SIG-M5 treated with dmso at 0.1 percent for 504 hours (cell line): ENCODE results near the gene ABLIM2.
A peak's percentile ranks its signal among the peaks of the same experiment; 100 is the strongest.

ENCODE experiments used
- DNase-seq: peaks from one replicate; lab custom pipeline; 2025; ENCODE audit not compliant: unreplicated experiment; lab: John Stamatoyannopoulos, UW

Gene ABLIM2

DNA sequence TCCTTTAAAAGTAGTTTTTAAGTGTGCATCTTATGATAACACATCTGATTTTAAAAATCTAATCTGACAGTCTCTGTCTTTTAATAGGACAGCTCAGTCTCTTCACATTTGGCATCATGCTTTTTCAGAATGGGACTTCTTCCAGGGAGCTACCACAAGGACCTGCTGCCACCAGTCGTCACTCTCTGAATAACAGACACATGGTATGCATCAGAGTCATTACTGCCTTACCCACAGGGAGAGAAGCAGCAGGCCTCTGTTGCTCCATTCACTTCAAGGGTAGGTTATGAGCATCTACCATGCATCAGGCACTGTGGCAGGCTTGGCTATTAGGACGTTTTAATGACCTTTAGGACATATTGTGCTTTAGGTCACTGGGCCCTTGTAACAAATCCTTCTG is 169.0 kb downstream of the ABLIM2 start:
- DNase-seq = no peak

DNA sequence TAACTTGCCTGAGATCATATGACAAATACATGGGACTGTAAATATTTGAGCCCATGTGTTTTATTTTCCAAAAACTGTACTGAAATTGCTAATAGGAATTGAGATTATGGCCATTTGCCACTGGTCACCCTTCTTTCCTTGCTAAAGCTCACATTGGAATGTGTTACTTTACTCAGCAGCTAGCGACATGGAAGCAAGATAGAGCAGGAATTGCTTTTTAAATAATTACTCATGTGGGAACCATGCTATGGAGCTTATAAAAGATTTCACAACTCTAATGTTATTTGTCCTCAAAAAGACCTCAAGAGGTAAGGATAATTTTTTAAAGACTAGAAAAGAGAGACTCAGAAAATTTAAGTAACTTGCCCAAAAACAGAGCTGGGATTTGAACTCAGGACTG is 170.2 kb downstream of the ABLIM2 start:
- DNase-seq = no peak

DNA sequence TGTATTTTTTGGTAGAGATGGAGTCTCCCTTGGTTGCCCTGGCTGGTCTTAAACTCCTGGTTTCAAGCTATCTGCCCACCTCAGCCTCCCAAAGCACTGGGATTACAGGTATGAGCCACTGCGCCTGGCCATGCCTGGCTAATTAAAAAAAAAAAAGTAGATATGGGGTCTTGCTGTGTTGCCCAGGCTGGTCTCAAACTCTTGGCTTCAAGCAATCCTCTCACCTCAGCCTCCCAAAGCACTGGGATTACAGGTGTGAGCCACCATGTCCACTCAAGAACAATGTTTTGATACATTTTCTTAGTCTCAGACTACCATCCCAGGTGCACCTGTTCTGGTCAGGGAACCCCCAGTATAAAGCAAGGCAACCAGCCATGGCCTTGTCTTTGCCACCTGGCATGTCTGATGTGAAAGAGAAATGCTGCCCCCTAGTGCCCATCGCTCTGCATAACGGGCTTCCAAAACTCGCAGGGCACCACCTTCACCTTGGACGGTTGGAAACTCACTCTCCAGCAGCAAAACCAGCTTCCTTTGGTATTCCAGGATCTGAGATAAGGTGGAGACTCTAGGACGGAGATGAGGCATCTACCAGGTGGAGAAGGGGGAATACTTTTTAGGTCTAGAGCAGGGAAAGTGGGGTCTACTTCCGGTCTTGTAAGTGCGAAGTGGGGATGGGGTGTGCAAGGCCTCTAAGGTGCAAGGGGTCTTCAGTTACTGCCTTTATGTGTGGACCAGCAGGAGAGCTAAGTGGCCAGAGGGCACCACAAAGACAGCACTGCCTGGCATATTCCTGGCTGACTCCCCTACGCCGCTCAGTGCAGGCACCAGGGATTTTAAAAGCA is 171.2 kb downstream of the ABLIM2 start:
- DNase-seq = peak; percentile 27

DNA sequence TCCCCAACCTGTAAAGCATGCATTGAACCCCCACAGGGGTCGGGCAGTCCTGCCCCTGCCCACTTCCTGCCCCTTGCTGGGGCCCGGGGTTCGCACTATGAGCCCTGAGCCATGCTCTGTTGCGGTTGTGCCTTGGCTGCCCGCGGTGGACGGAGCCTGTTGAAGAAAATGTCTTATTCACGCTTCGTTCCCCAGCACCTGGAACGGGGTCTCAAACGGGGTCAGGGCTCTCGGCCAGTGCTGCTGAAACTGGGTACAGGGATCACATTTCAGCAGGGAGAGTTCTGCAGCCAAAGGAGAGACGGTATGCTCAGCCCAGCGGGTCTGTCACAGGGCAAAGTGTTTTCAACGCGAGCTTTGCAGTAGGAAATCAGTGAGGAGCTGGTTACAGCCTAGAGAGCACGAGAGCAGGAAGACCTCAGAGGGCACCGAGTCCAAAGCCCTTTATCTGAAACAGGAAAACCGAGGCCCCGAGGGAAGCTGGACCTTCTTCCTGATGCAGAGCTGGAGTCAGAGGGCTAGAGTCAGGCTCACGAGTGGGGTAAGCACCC is 172.6 kb downstream of the ABLIM2 start:
- DNase-seq = no peak

DNA sequence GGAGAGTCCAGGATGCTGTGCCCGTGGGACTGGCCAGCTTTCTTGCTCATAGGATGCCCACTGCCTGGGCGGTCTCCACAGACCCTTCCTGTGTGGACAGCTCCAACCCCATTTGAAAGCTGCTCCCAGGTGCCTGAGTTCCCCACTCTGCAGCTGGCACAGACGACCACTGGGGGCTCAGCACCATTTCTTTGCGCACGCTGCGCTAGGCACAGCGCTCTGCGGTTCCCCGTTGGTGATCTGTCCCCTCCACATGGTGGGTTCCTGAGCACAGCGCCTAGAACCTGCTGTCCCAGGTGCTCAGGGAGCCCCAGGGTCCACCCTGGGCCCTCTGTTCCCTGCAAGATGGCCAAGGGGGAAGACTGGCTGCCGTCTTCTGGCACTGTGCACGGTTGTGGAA is 173.5 kb downstream of the ABLIM2 start:
- no peak for DNase-seq

DNA sequence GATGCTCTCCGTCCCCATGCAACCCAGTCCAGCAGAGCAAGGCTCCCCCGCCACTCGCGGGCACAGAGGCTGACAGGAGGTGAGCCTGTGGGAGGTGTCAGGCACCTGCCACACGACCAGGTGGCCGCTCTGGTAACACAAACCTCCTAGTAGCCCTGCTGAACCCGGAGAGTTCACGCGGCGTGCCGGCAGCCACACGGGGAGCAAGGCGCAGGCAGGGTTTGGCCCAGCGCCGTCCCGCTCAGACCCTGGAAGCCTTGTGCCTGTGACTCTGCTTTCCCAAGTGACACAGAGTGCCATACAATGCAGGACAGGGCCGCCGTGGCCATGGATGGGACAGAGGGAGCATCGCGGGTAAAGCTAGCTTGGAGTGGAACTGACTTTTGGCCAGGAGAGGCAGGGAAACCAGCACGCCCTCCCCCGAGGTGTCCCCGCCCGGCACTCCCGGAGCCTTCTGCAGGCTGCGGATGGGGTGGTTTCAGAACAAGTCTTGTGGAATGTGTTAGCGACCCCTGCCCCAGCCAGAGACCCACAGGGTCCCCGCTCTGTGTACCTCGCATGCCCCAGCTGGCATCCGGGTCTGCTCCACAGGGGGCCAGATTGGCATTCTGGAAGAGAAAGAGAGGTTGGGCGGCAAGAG is 174.2 kb downstream of the ABLIM2 start:
- DNase-seq = no peak

DNA sequence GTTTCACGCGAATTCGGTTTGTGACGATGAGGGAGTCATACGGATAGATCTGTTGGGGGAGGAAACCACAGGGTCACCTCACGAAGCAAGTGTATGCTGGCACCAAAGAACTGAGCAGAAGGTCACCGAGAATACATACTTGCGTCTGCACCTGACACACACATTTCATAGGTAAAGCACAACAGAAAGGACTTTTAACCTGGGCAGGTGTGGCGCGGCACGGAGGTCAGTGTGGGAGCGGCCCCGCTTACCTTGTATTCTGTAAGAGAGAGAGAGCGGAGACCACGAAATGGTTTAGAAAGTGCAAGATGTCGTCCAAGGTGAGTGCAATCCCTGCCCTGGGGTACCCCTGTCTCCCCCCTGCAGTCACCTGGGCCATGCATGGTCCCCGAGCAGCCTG is 175.3 kb downstream of the ABLIM2 start:
- no peak for DNase-seq

DNA sequence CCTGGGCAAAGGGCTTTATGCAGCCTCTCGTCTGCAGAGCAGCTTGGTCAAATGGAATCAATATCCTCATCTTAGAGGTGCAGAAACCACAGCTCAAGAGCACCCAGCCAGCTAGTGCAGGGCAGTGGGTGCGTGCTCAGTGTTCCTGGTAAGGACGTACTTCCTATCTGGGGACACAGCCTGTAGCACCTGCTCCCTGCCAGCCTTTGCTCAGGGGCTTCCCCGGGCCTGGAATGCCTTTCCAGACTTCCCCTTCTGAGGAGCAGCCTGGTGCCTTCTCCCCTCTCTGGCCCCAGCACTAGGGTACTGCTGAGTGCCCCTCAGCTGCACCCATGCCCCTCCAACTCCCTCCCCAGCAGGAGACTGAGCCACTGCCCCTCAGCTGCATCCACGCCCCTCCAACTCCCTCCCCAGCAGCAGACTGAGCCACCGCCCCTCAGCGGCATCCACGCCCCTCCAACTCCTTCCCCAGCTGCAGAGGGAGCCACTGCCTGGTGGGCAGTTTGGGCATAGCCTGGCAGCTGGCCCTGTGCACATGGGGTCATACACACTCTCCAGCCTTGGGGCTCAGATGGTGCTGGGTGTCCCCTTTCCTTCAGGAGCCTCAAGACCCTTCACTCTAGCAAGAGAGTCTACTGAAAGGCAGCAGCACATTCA is 176.7 kb downstream of the ABLIM2 start:
- DNase-seq = no peak

DNA sequence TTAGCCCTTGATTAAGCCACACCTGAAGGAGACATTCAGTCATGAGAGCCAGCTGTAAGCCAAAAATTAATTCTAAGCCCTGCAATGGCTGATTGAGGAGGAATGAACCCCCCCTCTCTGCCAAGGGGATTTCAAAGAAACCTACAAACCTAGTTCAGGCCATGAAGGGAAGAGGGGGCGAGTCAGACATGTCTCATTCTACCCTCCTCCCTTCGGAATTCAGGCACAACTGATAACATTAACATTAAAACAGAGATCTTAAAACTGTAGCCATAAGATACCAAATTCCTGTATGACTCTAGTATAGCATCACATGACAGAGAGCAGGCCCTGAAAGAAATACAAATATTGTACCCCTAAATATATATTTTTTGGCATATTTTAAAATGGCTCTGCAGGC is 178.6 kb downstream of the ABLIM2 start:
- no peak for DNase-seq

DNA sequence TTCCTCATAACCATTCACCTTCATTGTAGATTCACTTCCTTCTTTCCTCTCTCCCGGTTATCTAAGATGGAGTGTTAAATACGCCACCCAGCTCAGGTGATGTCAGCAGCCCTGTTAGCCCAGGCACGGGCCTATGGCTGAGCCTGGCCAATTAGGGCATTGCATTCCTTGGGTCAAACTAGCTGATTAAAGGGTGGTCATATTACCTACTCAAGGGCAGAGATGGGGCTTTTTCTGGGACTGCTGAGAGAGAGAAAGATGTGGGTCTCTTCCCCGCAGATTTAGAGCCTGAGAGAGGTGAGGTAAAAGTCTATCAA is 179.0 kb downstream of the ABLIM2 start:
- no peak for DNase-seq

DNA sequence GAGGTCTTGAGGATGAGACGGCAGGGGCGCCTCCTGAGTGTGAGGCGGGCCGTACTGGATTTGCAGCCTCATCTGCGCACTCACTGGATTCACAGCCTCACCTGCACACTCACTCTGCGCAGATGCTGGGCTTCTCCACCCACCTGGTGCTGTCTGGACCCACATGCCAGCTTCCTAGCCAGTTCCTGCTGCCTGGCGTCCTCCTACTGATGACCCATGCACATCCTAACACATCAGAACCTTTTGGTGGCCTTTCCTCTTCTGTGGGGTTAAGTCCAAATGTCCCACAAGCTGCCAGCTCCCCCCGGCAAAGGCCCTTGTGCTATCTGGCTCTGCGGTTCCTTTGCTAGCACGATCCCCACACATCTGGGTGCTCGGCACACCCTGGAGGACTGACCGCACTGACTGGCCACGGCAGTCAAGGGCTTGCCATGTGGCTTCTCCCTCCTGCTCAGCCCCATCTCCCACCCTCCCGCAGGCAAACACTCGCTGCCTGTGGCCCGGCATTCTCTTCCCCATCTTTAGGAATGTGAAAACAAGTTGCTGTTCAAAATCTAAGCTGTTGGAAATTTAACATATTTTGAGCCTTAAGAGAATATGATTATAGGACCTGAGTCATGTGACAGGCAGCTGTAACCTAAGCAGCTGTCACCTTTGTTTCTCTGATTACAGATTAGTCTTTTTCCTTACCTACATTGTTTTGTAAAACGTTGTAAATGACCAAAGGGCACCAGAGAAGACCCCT is 179.5 kb downstream of the ABLIM2 start:
- no peak for DNase-seq

DNA sequence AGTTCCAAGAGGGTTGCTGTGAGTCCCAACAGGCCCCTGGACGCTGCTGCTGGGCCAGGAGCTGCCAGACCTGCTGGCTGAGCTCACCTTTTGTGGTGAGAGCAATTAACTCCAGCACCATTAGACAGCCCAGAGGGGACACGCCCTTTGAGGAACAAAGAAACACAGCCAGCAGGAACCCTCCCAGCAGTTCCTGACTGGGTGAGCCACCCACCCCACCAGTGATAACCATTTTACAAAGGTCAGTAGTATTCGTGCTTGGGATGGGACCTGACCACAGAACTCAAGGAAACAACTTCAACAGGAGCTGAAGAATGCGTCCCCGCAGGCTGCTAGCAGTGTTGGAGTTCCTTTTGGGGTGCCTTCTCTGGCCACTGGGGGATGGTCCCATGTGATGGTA is 180.1 kb downstream of the ABLIM2 start:
- no peak for DNase-seq

DNA sequence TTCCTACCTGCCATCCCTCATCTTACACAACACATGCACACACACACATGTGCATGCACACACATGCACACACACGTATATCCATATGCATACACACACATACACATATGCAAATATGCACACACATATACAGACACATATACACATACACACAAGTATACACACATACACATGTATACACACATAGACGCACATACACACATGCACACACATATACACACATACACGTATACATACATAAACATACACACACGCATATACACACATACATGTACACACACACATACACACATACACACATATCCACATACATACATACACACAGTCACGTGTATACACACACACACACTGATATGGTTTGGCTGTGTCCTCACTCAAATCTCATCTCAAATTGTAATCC is 182.0 kb downstream of the ABLIM2 start:
- DNase-seq = no peak

DNA sequence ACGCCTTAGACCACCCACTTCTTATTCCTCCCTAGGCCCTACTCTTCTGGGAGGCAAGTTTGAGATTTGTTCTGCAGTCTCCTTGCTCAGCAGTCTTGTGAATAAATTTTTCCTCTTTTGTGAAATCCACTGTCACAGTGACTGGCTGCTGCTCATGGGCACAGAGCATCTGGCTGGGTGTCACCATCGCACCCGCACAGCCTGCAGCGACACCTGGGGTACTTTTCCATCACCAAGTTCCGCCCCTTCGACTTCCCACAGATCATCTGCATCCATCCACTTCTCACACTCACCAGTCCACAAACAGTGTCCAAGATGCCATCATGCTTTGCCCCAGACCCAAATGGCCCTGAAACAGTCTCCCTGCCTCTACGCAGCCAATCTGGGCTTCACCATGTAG is 182.6 kb downstream of the ABLIM2 start:
- no peak for DNase-seq

DNA sequence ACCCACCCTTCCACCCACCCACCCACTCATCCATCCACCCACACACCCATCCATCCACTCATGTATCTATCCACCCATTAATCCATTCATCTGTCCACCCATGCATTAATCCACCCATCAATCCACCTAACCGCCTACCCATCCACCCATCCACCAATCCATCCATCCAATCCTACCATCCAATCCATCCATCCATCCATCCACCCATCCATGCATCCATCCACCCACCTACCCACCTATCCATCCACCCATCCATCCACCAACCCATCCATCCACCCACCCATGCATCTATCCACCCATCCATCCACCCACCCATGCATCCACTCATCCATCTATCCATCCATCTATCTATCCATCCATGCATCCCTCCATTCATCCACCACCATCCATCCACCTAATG is 184.2 kb downstream of the ABLIM2 start:
- DNase-seq = no peak

DNA sequence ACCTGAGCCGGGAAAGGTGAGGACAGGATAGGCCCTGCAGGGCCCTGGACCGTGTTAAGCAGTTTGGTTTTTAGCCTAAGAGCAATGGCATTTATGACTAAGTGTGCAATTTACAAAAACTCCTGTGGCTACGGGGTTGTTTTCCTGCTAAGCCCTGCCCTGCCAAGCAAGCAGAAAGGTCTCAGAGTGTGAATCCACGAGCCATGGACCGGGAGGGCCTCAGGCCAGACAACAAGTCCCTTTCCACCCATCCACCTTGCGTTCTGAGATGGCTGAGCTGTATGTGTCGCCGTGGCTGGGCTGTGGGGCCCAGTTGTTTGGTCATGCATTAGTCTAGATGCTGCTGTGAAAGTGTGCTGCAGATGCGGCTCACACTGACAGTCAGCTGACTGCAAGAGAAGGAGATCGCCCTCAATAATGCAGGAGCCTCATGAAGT is 185.1 kb downstream of the ABLIM2 start:
- no peak for DNase-seq

DNA sequence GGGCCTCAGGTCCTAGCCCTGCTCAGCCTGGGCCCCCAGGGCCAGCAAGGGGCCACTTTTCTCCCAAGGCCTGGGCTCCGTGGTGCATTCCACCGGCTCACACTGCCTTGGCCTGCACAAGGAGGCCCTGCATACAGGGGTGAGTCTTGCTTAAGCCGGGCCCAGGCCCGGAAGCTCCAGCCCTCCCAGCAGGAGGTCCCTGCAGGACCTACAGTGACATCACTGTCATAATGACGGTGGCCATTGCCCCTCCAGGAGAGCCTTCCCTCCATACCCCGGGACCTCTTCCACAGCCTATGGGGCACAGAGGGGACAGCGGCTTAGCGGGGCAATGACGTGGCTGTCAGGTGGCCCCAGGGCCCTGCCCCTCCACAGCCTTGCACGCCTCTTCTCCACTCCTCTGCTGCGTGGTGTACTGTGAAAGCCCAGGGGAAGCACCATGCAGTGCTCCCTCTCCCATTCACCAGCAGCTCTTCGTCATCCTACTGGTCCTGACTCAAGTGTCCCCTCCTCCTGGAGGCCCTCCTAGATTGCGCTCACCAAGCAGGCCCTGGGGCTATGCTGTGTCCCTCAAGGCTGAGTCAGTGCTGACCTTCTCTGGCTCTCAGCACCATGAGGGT is 186.6 kb downstream of the ABLIM2 start:
- no peak for DNase-seq

DNA sequence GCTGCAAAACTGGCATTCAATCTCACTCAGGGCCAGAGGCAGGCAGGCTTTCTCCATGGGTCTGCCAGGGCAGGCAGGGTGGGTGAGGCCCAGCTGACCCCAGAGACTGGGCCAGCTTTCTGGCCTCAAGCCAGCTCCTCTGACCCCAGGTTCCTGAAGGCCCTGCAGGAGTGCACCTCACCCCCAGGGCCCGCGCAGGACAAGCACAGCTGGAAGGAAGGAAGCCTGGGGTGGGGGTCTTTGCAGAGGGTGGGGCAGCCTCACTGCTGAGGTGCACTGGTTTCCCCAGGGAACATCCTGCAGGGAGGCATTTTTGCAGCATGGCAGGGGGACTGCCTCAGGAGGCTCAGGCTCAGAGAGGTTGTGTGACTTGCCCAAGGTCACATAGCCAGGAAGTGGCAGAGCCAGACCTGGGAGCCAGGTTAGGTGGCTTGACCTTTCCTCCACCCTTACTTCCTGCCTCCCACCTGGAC is 187.4 kb downstream of the ABLIM2 start:
- DNase-seq = no peak

DNA sequence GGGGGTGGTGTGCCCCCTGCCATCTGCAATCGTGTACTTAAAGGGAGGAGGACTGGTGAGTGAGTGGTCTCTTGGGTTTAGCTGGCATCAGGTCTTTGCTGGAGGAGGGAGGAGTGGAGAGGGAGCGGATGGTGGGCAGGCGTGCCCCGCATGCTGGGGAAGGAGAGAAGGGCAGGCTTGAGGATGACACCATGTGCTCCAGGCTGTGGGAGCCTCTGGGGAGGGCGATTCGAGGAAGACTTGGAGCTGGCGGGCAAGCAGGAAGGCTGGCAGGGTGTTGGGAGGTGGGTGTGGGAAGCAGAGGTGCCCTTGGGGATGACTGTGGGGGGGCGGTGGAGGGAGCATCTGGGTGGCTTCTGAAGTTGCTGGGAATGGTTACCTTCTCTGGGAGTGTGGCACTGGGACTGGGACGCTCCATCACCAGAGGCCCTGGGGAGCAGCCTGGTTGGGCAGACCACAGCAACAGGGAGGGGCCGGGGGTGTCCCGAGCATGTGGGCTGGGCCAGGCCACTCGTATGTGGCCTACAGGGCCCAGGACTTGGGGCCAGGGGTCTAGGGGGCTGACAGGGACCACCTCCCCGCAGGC is 188.2 kb downstream of the ABLIM2 start:
- no peak for DNase-seq

DNA sequence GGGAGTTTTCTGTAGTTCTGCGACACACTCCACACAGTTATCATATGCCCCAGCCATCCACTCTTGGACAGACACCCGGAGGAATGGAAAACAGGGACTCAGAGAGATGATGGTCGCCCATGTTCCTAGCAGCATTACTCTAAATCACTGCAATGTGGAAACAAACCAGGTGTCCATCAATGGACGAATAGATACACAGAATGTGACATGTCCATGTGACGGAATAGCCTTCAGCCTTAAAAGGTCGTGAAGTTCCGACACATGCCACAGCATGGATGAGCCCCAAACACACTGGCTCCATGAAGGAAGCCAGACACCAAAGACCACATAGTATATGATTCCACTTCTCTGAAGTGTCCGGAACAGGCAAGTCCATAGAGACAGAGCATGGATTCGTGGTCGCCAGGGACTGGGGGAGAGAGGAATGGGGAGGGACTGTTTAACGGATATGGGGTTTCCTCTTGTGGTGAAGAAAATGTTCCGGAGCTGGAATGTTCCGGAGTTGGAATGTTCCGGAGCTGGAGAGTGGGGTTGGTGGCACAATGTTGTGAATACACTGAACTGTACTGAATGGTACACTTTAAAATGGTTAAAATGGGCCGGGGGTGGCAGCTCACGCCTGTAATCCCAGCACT is 190.2 kb downstream of the ABLIM2 start:
- no peak for DNase-seq
